ENCODE data around the gene LRRC8B.

Gene LRRC8B

DNA sequence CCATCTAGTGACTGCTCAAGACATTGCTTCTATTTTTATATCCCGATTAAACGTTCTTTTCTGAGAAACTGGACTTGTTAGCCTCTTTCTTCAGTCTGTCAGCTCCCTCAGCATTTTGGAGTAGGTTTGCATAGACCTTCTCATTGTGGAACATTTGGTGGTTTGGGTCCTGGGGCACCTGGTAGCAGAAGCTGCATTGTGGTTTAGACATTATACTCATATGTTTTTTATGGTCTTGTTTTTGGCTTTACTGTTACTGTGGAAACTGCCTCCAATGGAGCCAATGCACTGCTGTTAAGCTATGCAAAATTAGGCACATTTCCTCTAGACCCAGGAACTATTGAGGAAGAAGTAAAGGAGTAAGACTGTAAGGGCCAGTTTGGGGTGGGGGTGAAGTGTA is 36.7 kb upstream of the LRRC8B start:
- CTCF ChIA-PET: interaction anchor here (0.8 to 2.0 kb wide), 2 partner anchors 11 to 274 kb away, joined by 4 to 6 read pairs; no protein-coding TSS in a partner anchor
- POLR2A ChIA-PET (ENCODE audit: low non-redundant PET): no interaction called here
- TF ChIP-seq, protein P1, sequence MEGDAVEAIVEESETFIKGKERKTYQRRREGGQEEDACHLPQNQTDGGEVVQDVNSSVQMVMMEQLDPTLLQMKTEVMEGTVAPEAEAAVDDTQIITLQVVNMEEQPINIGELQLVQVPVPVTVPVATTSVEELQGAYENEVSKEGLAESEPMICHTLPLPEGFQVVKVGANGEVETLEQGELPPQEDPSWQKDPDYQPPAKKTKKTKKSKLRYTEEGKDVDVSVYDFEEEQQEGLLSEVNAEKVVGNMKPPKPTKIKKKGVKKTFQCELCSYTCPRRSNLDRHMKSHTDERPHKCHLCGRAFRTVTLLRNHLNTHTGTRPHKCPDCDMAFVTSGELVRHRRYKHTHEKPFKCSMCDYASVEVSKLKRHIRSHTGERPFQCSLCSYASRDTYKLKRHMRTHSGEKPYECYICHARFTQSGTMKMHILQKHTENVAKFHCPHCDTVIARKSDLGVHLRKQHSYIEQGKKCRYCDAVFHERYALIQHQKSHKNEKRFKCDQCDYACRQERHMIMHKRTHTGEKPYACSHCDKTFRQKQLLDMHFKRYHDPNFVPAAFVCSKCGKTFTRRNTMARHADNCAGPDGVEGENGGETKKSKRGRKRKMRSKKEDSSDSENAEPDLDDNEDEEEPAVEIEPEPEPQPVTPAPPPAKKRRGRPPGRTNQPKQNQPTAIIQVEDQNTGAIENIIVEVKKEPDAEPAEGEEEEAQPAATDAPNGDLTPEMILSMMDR (conservative IDR thresholded peaks at IDR 0.05; ENCODE audit: low read depth): no peak
- DNase-seq (ENCODE audit: low spot score): no peak
- H3K27ac ChIP-seq: no peak overlapping the region

GRCh38 chr1:89489047-89489729 is 35.4 kb upstream of the LRRC8B start:
- DNase-seq (ENCODE audit: low spot score): no peak
- TF ChIP-seq, protein P1 (conservative IDR thresholded peaks at IDR 0.05; ENCODE audit: low read depth): no peak
- ChIA-PET POLR2A (ENCODE audit: low non-redundant PET) (no interaction called here), CTCF (interaction anchor here (0.5 kb wide), 1 partner anchor 344 kb away, joined by 3 read pairs; no protein-coding TSS in a partner anchor)
- no peak overlapping the region for H3K27ac ChIP-seq

DNA sequence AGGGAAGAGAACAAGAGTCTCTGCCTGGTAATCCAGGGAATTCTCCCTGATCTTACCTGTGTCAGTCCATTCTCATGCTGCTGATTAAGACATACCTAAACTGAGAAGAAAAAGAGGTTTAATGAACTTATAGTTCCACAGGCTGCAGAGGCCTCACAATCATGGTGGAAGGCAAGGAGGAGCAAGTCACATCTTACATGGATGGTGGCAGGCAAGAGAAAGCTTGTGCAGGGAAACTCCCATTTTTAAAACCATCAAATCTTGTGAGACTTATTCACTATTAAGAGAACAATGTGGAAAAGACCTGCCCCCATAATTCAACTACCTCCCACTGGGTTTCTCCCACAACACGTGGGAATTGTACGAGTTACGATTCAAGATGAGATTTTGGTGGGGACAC is 34.2 kb upstream of the LRRC8B start:
- ChIA-PET POLR2A (ENCODE audit: low non-redundant PET) (no interaction called here), CTCF (no interaction called here)
- TF ChIP-seq, protein P1 (conservative IDR thresholded peaks at IDR 0.05; ENCODE audit: low read depth): no peak
- no peak for DNase-seq (ENCODE audit: low spot score)
- H3K27ac ChIP-seq: no peak overlapping the region

- ChIA-PET POLR2A (ENCODE audit: low non-redundant PET) (interaction anchor here (0.5 kb wide), 1 partner anchor 501 kb away, joined by 7 read pairs; no protein-coding TSS in a partner anchor), CTCF (interaction anchor here (0.7 to 1.1 kb wide), 2 partner anchors 12 to 23 kb away, joined by 3 to 4 read pairs; no protein-coding TSS in a partner anchor)
- TF ChIP-seq, protein P1 (conservative IDR thresholded peaks at IDR 0.05; ENCODE audit: low read depth): no peak
- no peak overlapping the region for H3K27ac ChIP-seq
- DNase-seq (ENCODE audit: low spot score): no peak
Measured at GRCh38 chr1:89499320-89499719, 25.3 kb upstream of the LRRC8B start.

GRCh38 chr1:89502042-89502441 is 22.6 kb upstream of the LRRC8B start:
- DNase-seq (ENCODE audit: low spot score): no peak
- POLR2A ChIA-PET (ENCODE audit: low non-redundant PET): no interaction called here
- TF ChIP-seq, protein P1 (conservative IDR thresholded peaks at IDR 0.05; ENCODE audit: low read depth): no peak
- no peak overlapping the region for H3K27ac ChIP-seq
- CTCF ChIA-PET: no interaction called here

- POLR2A ChIA-PET (ENCODE audit: low non-redundant PET): no interaction called here
- CTCF ChIA-PET: no interaction called here
- TF ChIP-seq, protein P1 (conservative IDR thresholded peaks at IDR 0.05; ENCODE audit: low read depth): no peak
- no peak for DNase-seq (ENCODE audit: low spot score)
- H3K27ac ChIP-seq: no peak overlapping the region
Measured at GRCh38 chr1:89502895-89503294, 21.7 kb upstream of the LRRC8B start.

Measured in RWPE1 (cell line).